ENCODE data around the gene SLAIN2. TPM values are rescaled to one million over a fixed set of nuclear protein-coding genes. Genes with fewer than 3 reads are reported as not detected.

Gene SLAIN2
- total and polyA plus RNA-seq, 2 of the 4 experiments (the other 2 are of a cell fraction), result 23.3 to 53.0 TPM

DNA sequence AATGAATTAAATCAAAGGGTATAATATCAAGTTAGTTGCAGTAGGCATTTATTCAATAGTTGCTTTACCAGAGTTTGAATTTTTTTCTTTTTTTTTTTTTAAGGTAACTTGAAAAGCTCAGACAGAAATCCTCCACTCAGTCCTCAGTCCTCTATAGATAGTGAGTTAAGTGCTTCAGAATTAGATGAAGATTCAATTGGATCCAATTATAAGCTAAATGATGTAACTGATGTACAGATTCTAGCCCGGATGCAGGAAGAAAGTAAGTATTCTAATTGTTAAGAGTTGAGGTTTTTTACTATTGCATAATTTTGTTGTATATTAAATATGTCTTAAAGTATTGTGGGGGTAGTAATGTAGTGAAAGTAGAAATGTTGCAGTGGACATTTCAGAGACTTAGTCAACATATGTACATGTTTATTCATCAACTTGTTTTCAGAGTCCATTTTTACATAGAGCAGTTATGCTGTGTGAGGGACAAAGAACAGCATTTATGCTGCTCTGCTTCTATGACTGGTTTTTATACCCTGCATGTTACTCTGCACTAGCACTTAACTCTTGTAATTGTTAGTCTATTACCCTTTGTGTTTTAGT is 38.4 kb downstream of the SLAIN2 start (continued):
- no peak for TF ChIP-seq NFE2L2 (IDR thresholded peaks at IDR 0.05; ENCODE audit: low read depth, low read length)
- no peak for TF ChIP-seq RFX5 (IDR thresholded peaks at IDR 0.05; ENCODE audit: low read depth, low read length)
- no peak for TF ChIP-seq SMC3 (IDR thresholded peaks at IDR 0.05; ENCODE audit: low read depth, low read length)
- TF ChIP-seq, protein P1, sequence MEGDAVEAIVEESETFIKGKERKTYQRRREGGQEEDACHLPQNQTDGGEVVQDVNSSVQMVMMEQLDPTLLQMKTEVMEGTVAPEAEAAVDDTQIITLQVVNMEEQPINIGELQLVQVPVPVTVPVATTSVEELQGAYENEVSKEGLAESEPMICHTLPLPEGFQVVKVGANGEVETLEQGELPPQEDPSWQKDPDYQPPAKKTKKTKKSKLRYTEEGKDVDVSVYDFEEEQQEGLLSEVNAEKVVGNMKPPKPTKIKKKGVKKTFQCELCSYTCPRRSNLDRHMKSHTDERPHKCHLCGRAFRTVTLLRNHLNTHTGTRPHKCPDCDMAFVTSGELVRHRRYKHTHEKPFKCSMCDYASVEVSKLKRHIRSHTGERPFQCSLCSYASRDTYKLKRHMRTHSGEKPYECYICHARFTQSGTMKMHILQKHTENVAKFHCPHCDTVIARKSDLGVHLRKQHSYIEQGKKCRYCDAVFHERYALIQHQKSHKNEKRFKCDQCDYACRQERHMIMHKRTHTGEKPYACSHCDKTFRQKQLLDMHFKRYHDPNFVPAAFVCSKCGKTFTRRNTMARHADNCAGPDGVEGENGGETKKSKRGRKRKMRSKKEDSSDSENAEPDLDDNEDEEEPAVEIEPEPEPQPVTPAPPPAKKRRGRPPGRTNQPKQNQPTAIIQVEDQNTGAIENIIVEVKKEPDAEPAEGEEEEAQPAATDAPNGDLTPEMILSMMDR (conservative IDR thresholded peaks at IDR 0.05; ENCODE audit: low read depth, low read length), result no peak
